ENCODE data around the gene NTM.

- TF ChIP-seq ELF4 (IDR thresholded peaks at IDR 0.05) (no peak), FOXK2 (IDR thresholded peaks at IDR 0.05) (no peak), SP1 (IDR thresholded peaks at IDR 0.05) (no peak)
Observed at GRCh38 chr11:132028380-132029240, 658.2 kb downstream of the NTM start.
